Suppressor macrophage treated with lipopolysaccharide for 1 hour (primary cell): Measurements from ENCODE around the gene DCUN1D2.
"Not testable (repeated sequence)": the region's sequence is repeated elsewhere in the genome, so short reads cannot be mapped to it uniquely, and the experiment has no call there.

ENCODE experiments used
- DNase-seq, 3 donors: peaks; one replicate each; pipeline ENCODE4 v3.0.0-alpha.2; 2020 to 2022

DCUN1D2 gene

GRCh38 chr13:113461022-113461751, 29.3 kb downstream of the DCUN1D2 start:
- DNase-seq, result no peak

- DNase-seq, result no peak
Measured at GRCh38 chr13:113460599-113460998, 29.9 kb downstream of the DCUN1D2 start.

GRCh38 chr13:113460064-113460555, 30.4 kb downstream of the DCUN1D2 start:
- no peak for DNase-seq

GRCh38 chr13:113458253-113459065, 32.1 kb downstream of the DCUN1D2 start:
- peak in 1 of 3 donors; percentile 30 for DNase-seq

GRCh38 chr13:113457510-113457909, 33.0 kb downstream of the DCUN1D2 start:
- DNase-seq, result no peak

- no peak for DNase-seq
Measured at GRCh38 chr13:113456116-113456702, 34.3 kb downstream of the DCUN1D2 start.

GRCh38 chr13:113455384-113455783, 35.1 kb downstream of the DCUN1D2 start:
- DNase-seq, result no peak

- no peak for DNase-seq
Measured at GRCh38 chr13:113454936-113455335, 35.6 kb downstream of the DCUN1D2 start.

GRCh38 chr13:113452942-113453901, 37.3 kb downstream of the DCUN1D2 start, which contains the start of gene ADPRHL1:
TSS of gene ADPRHL1 (minus strand) at chr13:113453488. CDS start at chr13:113453437, 51 bp downstream.
- DNase-seq, result no peak

- no peak for DNase-seq
Measured at GRCh38 chr13:113452466-113452865, 38.0 kb downstream of the DCUN1D2 start.

GRCh38 chr13:113451951-113452421, 38.5 kb downstream of the DCUN1D2 start:
- DNase-seq, result no peak

- DNase-seq, result not testable (repeated sequence)
Measured at GRCh38 chr13:113450861-113451620, 39.5 kb downstream of the DCUN1D2 start.

GRCh38 chr13:113450348-113450744, 40.2 kb downstream of the DCUN1D2 start:
- not testable (repeated sequence) for DNase-seq

GRCh38 chr13:113449693-113450347, 40.7 kb downstream of the DCUN1D2 start:
- DNase-seq, result no peak

- no peak for DNase-seq
Measured at GRCh38 chr13:113448885-113449692, 41.4 kb downstream of the DCUN1D2 start.

- no peak for DNase-seq
Measured at GRCh38 chr13:113448545-113448884, 42.0 kb downstream of the DCUN1D2 start.

- no peak for DNase-seq
Measured at GRCh38 chr13:113447596-113447995, 42.9 kb downstream of the DCUN1D2 start.

- DNase-seq, result no peak
Measured at GRCh38 chr13:113446488-113446854, 44.0 kb downstream of the DCUN1D2 start.

- no peak for DNase-seq
Measured at GRCh38 chr13:113445791-113446487, 44.6 kb downstream of the DCUN1D2 start.
